ENCODE measurements around the gene ANXA11. TPM values are rescaled to one million over a fixed set of nuclear protein-coding genes. Genes with fewer than 3 reads are reported as not detected.

The ANXA11 gene
- total and polyA plus RNA-seq, 2 experiments from 2014 or later: 42.3 to 70.0 TPM

- TF ChIP-seq ZNF462 (CRISPR knock-in tag; IDR thresholded peaks at IDR 0.05): no peak
- TF ChIP-seq CTCF (conservative IDR thresholded peaks at IDR 0.05; ENCODE audit: low read depth in 2 of 2): no peak
- no peak for TF ChIP-seq ZNF114 (CRISPR knock-in tag; IDR thresholded peaks at IDR 0.05)
- no peak for TF ChIP-seq EZH2phosphoT487 (IDR thresholded peaks at IDR 0.05; ENCODE audit: unreplicated experiment)
- no peak for TF ChIP-seq ETS1 (IDR thresholded peaks at IDR 0.05)
- TF ChIP-seq EZH2 (IDR thresholded peaks at IDR 0.05; ENCODE audit: low read depth, unreplicated experiment): no peak
- no peak for TF ChIP-seq JUNB (IDR thresholded peaks at IDR 0.05; ENCODE audit: unreplicated experiment)
- no peak for TF ChIP-seq ZNF331 (CRISPR knock-in tag; IDR thresholded peaks at IDR 0.05; ENCODE audit: low read depth)
- no peak for TF ChIP-seq NANOG (IDR thresholded peaks at IDR 0.05; ENCODE audit: borderline replicate concordance)
Observed at GRCh38 chr10:80186364-80187012, 18.8 kb downstream of the ANXA11 start (continued).

Data from GM23338 (cell line).